HCT116 (cell line): ENCODE results near the gene TEX2. TPM values are rescaled to one million over a fixed set of nuclear protein-coding genes. Genes with fewer than 3 reads are reported as not detected.

Experiments used
- ATAC-seq: fragments of 200-7000 bp; cut with Tn5 transposase; 2 replicates; pipeline ENCODE4 v1.9.1; 2020; ENCODE audit warnings: mild to moderate bottlenecking, moderate library complexity
- BruUV-seq: library from RNA; stranded (reverse); fragments of 400-500 nt; replicated peaks from 2 replicates; lab custom pipeline; 2021; lab: Mats Ljungman, UMichigan
- CTCF ChIA-PET: fragments of 300-600 bp; sonication (Branson Sonifier 250); formaldehyde crosslinking; loops from one replicate; lab custom pipeline; 2021; ENCODE audit warnings: antibody characterized with exemption; lab: Charles Lee
- POLR2A ChIA-PET: fragments of 300-600, 350-600 bp; sonication (Branson Sonifier 250); formaldehyde crosslinking; loops from one replicate; lab custom pipeline; 2021; ENCODE audit warnings: antibody characterized with exemption; lab: Charles Lee
- RAD21 ChIA-PET, 2 experiments: fragments of 300-600 bp; sonication (Branson Sonifier 250); formaldehyde crosslinking; loops; one replicate each; lab custom pipeline; 2023; ENCODE audit warnings: low total read pairs in 2 of 2; ENCODE audit not compliant: uncharacterized antibody in 2 of 2, unreplicated experiment in 2 of 2, low non-redundant PET in 1 of 2; lab: Charles Lee
- DNase-seq: peaks from one replicate; pipeline ENCODE4 v3.0.0-alpha.2; 2010; ENCODE audit warnings: low read depth, low spot score
- H2AFZ ChIP-seq: fragments of 200-600 bp; shearing (Covaris generic), sonication (generic); 2 replicates; pipeline ENCODE4 v1.6.1; 2017; ENCODE audit warnings: low read depth, mixed run types, mixed read lengths, antibody characterized with exemption, low read length; ENCODE audit not compliant: poor library complexity, severe bottlenecking
- H3K27ac ChIP-seq: 2 replicates; pipeline ENCODE4 v1.5.1; 2012; ENCODE audit warnings: low read depth, low read length
- H3K27me3 ChIP-seq: fragments of 200-600 bp; sonication (generic); 2 replicates; pipeline ENCODE4 v1.6.1; 2016; ENCODE audit warnings: mixed run types, low read length, mixed read lengths; ENCODE audit not compliant: insufficient read depth
- H3K36me3 ChIP-seq, 2 experiments: fragments of 200-500 bp in 1 of 2; fragments of 200-600 bp in 1 of 2; sonication (Bioruptor generic) in 1 of 2; sonication (generic) in 1 of 2; 2 replicates each; pipeline versions ENCODE4 v1.5.1 to v1.6.1; 2014 to 2016; ENCODE audit warnings: low read length in 2 of 2, inconsistent platforms in 1 of 2, mixed read lengths in 1 of 2, mixed run types in 1 of 2; ENCODE audit not compliant: insufficient read depth in 2 of 2, control insufficient read depth in 1 of 2
- H3K4me1 ChIP-seq, 2 experiments: fragments of 200-600 bp in 1 of 2; sonication (generic) in 1 of 2; 2 replicates each; pipeline versions ENCODE4 v1.5.1 to v1.6.1; 2012 to 2017; ENCODE audit warnings: low read length in 2 of 2, inconsistent platforms in 1 of 2, mild to moderate bottlenecking in 1 of 2, mixed read lengths in 1 of 2, mixed run types in 1 of 2, moderate library complexity in 1 of 2; ENCODE audit not compliant: insufficient read depth in 2 of 2, control insufficient read depth in 1 of 2
- H3K4me2 ChIP-seq: fragments of 200-600 bp; sonication (generic); 2 replicates; pipeline ENCODE4 v1.6.1; 2017; ENCODE audit warnings: mixed run types, low read length, mixed read lengths
- H3K4me3 ChIP-seq, 2 experiments: fragments of 200-600 bp in 1 of 2; sonication (generic) in 1 of 2; replicated peaks in 1 of 2; 2 replicates each; pipeline ENCODE4 v1.5.1; 2011 to 2016; ENCODE audit warnings: low read length in 2 of 2, control low read depth in 1 of 2, low read depth in 1 of 2, mild to moderate bottlenecking in 1 of 2, mixed read lengths in 1 of 2, mixed run types in 1 of 2
- H3K79me2 ChIP-seq: fragments of 200-600 bp; sonication (generic); 2 replicates; pipeline ENCODE4 v1.6.1; 2017; ENCODE audit warnings: mild to moderate bottlenecking, mixed run types, low read length, moderate library complexity, mixed read lengths; ENCODE audit not compliant: insufficient read depth
- H3K9ac ChIP-seq: fragments of 200-600 bp; sonication (generic); 2 replicates; pipeline ENCODE4 v1.6.1; 2016; ENCODE audit warnings: low read length, mixed read lengths
- H3K9me2 ChIP-seq: fragments of 200-600 bp; sonication (generic), shearing (Covaris generic); 2 replicates; pipeline ENCODE4 v1.6.1; 2017; ENCODE audit warnings: mixed run types, mild to moderate bottlenecking, moderate library complexity; ENCODE audit not compliant: insufficient read depth
- H3K9me3 ChIP-seq, 2 experiments: fragments of 200-500 bp in 1 of 2; fragments of 200-600 bp in 1 of 2; sonication (Bioruptor generic) in 1 of 2; sonication (generic) in 1 of 2; 2 replicates each; pipeline ENCODE4 v1.6.1; 2014 to 2017; ENCODE audit warnings: low read length in 2 of 2, mixed read lengths in 2 of 2, inconsistent platforms in 1 of 2, low read depth in 1 of 2, mild to moderate bottlenecking in 1 of 2, mixed run types in 1 of 2, moderate library complexity in 1 of 2; ENCODE audit not compliant: control insufficient read depth in 1 of 2, insufficient read depth in 1 of 2
- H4K20me1 ChIP-seq: fragments of 200-600 bp; sonication (generic), shearing (Covaris generic); 2 replicates; pipeline ENCODE4 v1.6.1; 2017; ENCODE audit warnings: mixed run types, mild to moderate bottlenecking, moderate library complexity; ENCODE audit not compliant: insufficient read depth
- CBX3 ChIP-seq: IDR thresholded peaks from 2 replicates; pipeline ENCODE4 v1.6.1; 2012; ENCODE audit warnings: low read depth
- EGR1 ChIP-seq: IDR thresholded peaks from 2 replicates; pipeline ENCODE4 v1.6.1; 2012; ENCODE audit warnings: low read depth
- ELF1 ChIP-seq: IDR thresholded peaks from 2 replicates; pipeline ENCODE4 v1.6.1; 2012; ENCODE audit warnings: low read depth, borderline replicate concordance
- JUND ChIP-seq: IDR thresholded peaks from 2 replicates; pipeline ENCODE4 v1.6.1; 2012
- POLR2AphosphoS5 ChIP-seq: IDR thresholded peaks from 2 replicates; pipeline ENCODE4 v1.6.1; 2011; ENCODE audit warnings: mild to moderate bottlenecking, low read depth, low read length, moderate library complexity
- REST ChIP-seq: IDR thresholded peaks from 2 replicates; pipeline ENCODE4 v1.6.1; 2012; ENCODE audit warnings: low read depth
- SIN3A ChIP-seq: IDR thresholded peaks from 2 replicates; pipeline ENCODE4 v1.6.1; 2012; ENCODE audit warnings: low read depth
- SP1 ChIP-seq: IDR thresholded peaks from 2 replicates; pipeline ENCODE4 v1.6.1; 2012; ENCODE audit warnings: low read depth
- SRF ChIP-seq: IDR thresholded peaks from 2 replicates; pipeline ENCODE4 v1.6.1; 2012; ENCODE audit warnings: low read depth
- intact Hi-C: fragments of 100-400 bp; cut with micrococcal nuclease; formaldehyde crosslinking; loops from 2 replicates; pipeline ENCODE4 v1.10.0; 2022
- total RNA-seq: library from RNA; stranded (reverse); gene quantifications from one replicate; pipeline ENCODE4 v1.2.1, GENCODE V29; 2021; ENCODE audit not compliant: unreplicated experiment

TEX2 gene
- total RNA-seq, 1 experiment from 2014 or later: 24.6 TPM

- H3K9me3 ChIP-seq: no peaks in the 10 kb centered on the region
- no TSS peak for BruUV-seq
- no peaks in the 10 kb centered on the region for H3K27me3 ChIP-seq
- H3K9ac ChIP-seq: no peak overlapping the region
- H2AFZ ChIP-seq: no peak overlapping the region
- ATAC-seq (no peak), DNase-seq (no peak)
- H3K36me3 ChIP-seq: no peaks in the 10 kb centered on the region
- H3K79me2 ChIP-seq: no peaks in the 10 kb centered on the region
- H3K4me1 ChIP-seq: peaks cover 0 to under 1% of the 10 kb centered on the region in 2 experiments; a peak in 1 of 4 replicates
- CTCF ChIA-PET: interaction anchor here (0.9 kb wide), 1 partner anchor 111 kb away, joined by 3 read pairs; no protein-coding TSS in a partner anchor
- no peaks in the 10 kb centered on the region for H3K9me2 ChIP-seq
- no peak overlapping the region for H3K4me2 ChIP-seq
- no peak overlapping the region for H3K27ac ChIP-seq
- TF ChIP-seq ELF1 (no peak), SRF (no peak), CBX3 (no peak), EGR1 (no peak), REST (no peak), JUND (no peak), SP1 (no peak), SIN3A (no peak), POLR2AphosphoS5 (no peak)
- intact Hi-C loops: no loop called here
- H3K4me3 ChIP-seq: no peak overlapping the region
- POLR2A ChIA-PET: interaction anchor here (1.5 kb wide), 1 partner anchor 9 kb away, joined by 3 read pairs; the partner anchor contains the start of gene ERN1
- RAD21 ChIA-PET: no interaction called here
- H4K20me1 ChIP-seq: no peaks in the 10 kb centered on the region
Observed at GRCh38 chr17:64139542-64139941, 123.5 kb downstream of the TEX2 start.
